ENCODE data around the gene RUNX2. TPM values are rescaled to one million over a fixed set of nuclear protein-coding genes. Genes with fewer than 3 reads are reported as not detected.

The RUNX2 gene
- total and polyA plus RNA-seq, 10 of the 15 experiments (the other 5 are each of a cell fraction or from before 2014, with no cell fraction given): 0.01 to 0.77 (median 0.15) TPM; not detected in 3

DNA sequence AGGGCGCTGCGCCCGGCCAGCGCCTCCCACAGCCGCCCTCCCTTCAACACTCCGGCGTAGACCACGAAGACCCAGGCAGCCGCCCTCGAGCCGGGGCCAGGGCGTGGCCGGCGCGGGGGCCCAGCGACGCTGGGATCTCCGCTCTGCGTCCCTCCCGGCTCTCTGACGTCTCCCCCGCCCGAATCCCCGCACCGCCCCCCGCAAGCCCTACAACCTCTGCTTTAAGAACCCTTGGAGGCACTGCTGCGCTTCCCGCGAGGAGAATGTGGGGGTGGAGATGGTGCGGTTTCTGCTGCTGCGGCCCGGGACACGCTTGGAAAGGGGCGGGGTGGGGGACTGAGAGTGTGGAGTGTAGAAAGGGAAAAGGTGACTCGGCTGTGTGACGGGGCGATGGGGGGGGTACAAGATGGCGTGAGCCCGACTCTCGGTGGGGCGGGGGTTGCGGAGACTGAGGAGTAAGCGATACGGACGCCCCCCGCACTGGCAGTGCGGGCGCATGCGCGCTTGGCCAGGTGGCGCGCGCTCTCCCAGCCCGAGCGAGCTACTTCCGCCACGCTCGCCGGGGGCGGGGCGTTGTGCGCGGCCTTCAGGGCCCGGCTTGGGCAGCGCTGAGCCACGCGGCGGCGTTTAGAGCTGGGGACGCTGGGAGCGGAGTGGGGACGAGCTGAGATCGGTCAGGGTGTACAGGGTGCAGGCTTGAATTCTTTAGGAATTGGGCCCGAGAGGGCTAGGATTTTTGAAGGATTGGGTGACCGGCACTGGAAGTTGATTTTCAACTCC lies 49.6 kb downstream of the RUNX2 start, which contains the start of gene SUPT3H (continued):
- TF ChIP-seq SIN3A (IDR thresholded peaks at IDR 0.05; ENCODE audit: low read depth, low read length) (peak; percentile 50), MYB (IDR thresholded peaks at IDR 0.05; ENCODE audit: borderline replicate concordance, low read depth, low read length) (no peak), TARDBP (IDR thresholded peaks at IDR 0.05; ENCODE audit: borderline replicate concordance) (peak; percentile 24; the same call in 1 of the 2 replicates), FOXM1 (IDR thresholded peaks at IDR 0.05; ENCODE audit: low read depth, low read length) (no peak), MXI1 (IDR thresholded peaks at IDR 0.05; ENCODE audit: low read depth, low read length) (0 out of 2 replicates have a peak, but pooled peaks have one; percentile 23), PAX5 (IDR thresholded peaks at IDR 0.05; ENCODE audit: borderline replicate concordance, low read depth, low read length) (0 out of 2 replicates have a peak, but pooled peaks have one; percentile 11), RAD51 (IDR thresholded peaks at IDR 0.05) (no peak), GATAD2B (conservative IDR thresholded peaks at IDR 0.05; ENCODE audit: low read depth) (peak; percentile 65; the same call in 1 of the 2 replicates), SMC3 (IDR thresholded peaks at IDR 0.05; ENCODE audit: borderline replicate concordance, low read length) (peak; percentile 14; the same call in 1 of the 2 replicates), SREBF1 (IDR thresholded peaks at IDR 0.05; ENCODE audit: low read length) (no peak), ZNF217 (IDR thresholded peaks at IDR 0.05) (no peak), BACH1 (IDR thresholded peaks at IDR 0.05; ENCODE audit: borderline replicate concordance) (peak; percentile 67), IKZF1 (conservative IDR thresholded peaks at IDR 0.05) (peak; percentile 69)
- TF ChIP-seq, protein P1, sequence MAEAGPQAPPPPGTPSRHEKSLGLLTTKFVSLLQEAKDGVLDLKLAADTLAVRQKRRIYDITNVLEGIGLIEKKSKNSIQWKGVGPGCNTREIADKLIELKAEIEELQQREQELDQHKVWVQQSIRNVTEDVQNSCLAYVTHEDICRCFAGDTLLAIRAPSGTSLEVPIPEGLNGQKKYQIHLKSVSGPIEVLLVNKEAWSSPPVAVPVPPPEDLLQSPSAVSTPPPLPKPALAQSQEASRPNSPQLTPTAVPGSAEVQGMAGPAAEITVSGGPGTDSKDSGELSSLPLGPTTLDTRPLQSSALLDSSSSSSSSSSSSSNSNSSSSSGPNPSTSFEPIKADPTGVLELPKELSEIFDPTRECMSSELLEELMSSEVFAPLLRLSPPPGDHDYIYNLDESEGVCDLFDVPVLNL (IDR thresholded peaks at IDR 0.05; ENCODE audit: low read depth, low read length): 0 out of 2 replicates have a peak, but pooled peaks have one; percentile 18
- TF ChIP-seq, protein P2, sequence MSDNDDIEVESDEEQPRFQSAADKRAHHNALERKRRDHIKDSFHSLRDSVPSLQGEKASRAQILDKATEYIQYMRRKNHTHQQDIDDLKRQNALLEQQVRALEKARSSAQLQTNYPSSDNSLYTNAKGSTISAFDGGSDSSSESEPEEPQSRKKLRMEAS (IDR thresholded peaks at IDR 0.05; ENCODE audit: low read depth, low read length): peak; percentile 67
- TF ChIP-seq, protein P3, sequence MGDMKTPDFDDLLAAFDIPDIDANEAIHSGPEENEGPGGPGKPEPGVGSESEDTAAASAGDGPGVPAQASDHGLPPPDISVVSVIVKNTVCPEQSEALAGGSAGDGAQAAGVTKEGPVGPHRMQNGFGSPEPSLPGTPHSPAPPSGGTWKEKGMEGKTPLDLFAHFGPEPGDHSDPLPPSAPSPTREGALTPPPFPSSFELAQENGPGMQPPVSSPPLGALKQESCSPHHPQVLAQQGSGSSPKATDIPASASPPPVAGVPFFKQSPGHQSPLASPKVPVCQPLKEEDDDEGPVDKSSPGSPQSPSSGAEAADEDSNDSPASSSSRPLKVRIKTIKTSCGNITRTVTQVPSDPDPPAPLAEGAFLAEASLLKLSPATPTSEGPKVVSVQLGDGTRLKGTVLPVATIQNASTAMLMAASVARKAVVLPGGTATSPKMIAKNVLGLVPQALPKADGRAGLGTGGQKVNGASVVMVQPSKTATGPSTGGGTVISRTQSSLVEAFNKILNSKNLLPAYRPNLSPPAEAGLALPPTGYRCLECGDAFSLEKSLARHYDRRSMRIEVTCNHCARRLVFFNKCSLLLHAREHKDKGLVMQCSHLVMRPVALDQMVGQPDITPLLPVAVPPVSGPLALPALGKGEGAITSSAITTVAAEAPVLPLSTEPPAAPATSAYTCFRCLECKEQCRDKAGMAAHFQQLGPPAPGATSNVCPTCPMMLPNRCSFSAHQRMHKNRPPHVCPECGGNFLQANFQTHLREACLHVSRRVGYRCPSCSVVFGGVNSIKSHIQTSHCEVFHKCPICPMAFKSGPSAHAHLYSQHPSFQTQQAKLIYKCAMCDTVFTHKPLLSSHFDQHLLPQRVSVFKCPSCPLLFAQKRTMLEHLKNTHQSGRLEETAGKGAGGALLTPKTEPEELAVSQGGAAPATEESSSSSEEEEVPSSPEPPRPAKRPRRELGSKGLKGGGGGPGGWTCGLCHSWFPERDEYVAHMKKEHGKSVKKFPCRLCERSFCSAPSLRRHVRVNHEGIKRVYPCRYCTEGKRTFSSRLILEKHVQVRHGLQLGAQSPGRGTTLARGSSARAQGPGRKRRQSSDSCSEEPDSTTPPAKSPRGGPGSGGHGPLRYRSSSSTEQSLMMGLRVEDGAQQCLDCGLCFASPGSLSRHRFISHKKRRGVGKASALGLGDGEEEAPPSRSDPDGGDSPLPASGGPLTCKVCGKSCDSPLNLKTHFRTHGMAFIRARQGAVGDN (IDR thresholded peaks at IDR 0.05): peak; percentile 89
- TF ChIP-seq, protein P4, sequence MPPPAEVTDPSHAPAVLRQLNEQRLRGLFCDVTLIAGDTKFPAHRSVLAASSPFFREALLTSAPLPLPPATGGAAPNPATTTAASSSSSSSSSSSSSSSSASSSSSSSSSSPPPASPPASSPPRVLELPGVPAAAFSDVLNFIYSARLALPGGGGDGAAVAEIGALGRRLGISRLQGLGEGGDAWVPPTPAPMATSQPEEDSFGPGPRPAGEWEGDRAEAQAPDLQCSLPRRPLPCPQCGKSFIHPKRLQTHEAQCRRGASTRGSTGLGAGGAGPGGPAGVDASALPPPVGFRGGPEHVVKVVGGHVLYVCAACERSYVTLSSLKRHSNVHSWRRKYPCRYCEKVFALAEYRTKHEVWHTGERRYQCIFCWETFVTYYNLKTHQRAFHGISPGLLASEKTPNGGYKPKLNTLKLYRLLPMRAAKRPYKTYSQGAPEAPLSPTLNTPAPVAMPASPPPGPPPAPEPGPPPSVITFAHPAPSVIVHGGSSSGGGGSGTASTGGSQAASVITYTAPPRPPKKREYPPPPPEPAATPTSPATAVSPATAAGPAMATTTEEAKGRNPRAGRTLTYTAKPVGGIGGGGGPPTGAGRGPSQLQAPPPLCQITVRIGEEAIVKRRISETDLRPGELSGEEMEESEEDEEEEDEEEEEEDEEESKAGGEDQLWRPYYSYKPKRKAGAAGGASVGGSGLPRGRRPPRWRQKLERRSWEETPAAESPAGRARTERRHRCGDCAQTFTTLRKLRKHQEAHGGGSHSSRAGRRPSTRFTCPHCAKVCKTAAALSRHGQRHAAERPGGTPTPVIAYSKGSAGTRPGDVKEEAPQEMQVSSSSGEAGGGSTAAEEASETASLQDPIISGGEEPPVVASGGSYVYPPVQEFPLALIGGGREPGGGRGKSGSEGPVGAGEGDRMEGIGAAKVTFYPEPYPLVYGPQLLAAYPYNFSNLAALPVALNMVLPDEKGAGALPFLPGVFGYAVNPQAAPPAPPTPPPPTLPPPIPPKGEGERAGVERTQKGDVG (CRISPR knock-in tag; IDR thresholded peaks at IDR 0.05): no peak
- TF ChIP-seq, protein P5, sequence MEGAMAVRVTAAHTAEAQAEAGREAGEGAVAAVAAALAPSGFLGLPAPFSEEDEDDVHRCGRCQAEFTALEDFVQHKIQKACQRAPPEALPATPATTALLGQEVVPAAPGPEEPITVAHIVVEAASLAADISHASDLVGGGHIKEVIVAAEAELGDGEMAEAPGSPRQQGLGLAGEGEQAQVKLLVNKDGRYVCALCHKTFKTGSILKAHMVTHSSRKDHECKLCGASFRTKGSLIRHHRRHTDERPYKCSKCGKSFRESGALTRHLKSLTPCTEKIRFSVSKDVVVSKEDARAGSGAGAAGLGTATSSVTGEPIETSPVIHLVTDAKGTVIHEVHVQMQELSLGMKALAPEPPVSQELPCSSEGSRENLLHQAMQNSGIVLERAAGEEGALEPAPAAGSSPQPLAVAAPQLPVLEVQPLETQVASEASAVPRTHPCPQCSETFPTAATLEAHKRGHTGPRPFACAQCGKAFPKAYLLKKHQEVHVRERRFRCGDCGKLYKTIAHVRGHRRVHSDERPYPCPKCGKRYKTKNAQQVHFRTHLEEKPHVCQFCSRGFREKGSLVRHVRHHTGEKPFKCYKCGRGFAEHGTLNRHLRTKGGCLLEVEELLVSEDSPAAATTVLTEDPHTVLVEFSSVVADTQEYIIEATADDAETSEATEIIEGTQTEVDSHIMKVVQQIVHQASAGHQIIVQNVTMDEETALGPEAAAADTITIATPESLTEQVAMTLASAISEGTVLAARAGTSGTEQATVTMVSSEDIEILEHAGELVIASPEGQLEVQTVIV (IDR thresholded peaks at IDR 0.05; ENCODE audit: borderline replicate concordance, partially characterized antibody): no peak
